Panc1 (cell line): ENCODE results near the gene ZDHHC7.

Experiments used
- POLR2AphosphoS5 ChIP-seq: IDR thresholded peaks from 2 replicates; pipeline ENCODE4 v1.6.1; 2012; ENCODE audit warnings: mild to moderate bottlenecking, low read depth, low read length, moderate library complexity
- TF ChIP-seq, protein P1 (sequence below): fragments of 450-650 bp; IDR thresholded peaks from 2 replicates; pipeline ENCODE4 v1.5.1; 2017; ENCODE audit warnings: mild to moderate bottlenecking
- TF ChIP-seq, protein P2 (sequence below), 2 experiments: IDR thresholded peaks; 2 replicates each; pipeline ENCODE4 v1.6.1; 2011 to 2012; ENCODE audit warnings: low read depth in 2 of 2, control low read depth in 1 of 2, low read length in 1 of 2, mild to moderate bottlenecking in 1 of 2, moderate library complexity in 1 of 2; ENCODE audit not compliant: insufficient read depth in 1 of 2

DNA sequence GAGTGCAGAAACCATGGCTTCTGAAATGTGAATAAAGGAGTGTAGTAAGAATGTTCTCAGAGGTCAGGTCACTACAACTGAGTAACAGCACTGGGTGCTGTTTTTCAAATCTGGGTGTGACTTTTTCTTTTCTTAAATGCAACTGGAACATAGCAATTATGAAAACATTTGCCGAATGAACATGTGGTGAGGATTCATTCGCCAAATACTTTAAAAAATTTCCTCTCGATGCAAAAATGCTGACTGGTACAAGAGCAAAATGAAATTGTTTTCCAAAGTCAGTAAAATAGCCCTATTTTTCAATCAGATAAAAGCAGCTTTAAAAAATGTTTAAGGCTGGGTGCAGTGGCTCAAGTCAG is 18.6 kb downstream of the ZDHHC7 start:
- TF ChIP-seq POLR2AphosphoS5, result no peak
- TF ChIP-seq, protein P1, sequence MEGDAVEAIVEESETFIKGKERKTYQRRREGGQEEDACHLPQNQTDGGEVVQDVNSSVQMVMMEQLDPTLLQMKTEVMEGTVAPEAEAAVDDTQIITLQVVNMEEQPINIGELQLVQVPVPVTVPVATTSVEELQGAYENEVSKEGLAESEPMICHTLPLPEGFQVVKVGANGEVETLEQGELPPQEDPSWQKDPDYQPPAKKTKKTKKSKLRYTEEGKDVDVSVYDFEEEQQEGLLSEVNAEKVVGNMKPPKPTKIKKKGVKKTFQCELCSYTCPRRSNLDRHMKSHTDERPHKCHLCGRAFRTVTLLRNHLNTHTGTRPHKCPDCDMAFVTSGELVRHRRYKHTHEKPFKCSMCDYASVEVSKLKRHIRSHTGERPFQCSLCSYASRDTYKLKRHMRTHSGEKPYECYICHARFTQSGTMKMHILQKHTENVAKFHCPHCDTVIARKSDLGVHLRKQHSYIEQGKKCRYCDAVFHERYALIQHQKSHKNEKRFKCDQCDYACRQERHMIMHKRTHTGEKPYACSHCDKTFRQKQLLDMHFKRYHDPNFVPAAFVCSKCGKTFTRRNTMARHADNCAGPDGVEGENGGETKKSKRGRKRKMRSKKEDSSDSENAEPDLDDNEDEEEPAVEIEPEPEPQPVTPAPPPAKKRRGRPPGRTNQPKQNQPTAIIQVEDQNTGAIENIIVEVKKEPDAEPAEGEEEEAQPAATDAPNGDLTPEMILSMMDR, result no peak
- TF ChIP-seq, protein P2, sequence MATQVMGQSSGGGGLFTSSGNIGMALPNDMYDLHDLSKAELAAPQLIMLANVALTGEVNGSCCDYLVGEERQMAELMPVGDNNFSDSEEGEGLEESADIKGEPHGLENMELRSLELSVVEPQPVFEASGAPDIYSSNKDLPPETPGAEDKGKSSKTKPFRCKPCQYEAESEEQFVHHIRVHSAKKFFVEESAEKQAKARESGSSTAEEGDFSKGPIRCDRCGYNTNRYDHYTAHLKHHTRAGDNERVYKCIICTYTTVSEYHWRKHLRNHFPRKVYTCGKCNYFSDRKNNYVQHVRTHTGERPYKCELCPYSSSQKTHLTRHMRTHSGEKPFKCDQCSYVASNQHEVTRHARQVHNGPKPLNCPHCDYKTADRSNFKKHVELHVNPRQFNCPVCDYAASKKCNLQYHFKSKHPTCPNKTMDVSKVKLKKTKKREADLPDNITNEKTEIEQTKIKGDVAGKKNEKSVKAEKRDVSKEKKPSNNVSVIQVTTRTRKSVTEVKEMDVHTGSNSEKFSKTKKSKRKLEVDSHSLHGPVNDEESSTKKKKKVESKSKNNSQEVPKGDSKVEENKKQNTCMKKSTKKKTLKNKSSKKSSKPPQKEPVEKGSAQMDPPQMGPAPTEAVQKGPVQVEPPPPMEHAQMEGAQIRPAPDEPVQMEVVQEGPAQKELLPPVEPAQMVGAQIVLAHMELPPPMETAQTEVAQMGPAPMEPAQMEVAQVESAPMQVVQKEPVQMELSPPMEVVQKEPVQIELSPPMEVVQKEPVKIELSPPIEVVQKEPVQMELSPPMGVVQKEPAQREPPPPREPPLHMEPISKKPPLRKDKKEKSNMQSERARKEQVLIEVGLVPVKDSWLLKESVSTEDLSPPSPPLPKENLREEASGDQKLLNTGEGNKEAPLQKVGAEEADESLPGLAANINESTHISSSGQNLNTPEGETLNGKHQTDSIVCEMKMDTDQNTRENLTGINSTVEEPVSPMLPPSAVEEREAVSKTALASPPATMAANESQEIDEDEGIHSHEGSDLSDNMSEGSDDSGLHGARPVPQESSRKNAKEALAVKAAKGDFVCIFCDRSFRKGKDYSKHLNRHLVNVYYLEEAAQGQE (IDR thresholded peaks at IDR 0.05; ENCODE audit: insufficient read depth in 1 of 2, low read depth in 2 of 2, low read length in 1 of 2), result no peak
